Prostate gland (tissue), 2 donors: ENCODE results near the gene RETREG1. TPM values are rescaled to one million over a fixed set of nuclear protein-coding genes. Genes with fewer than 3 reads are reported as not detected.

ENCODE experiments used
- DNase-seq: peaks from one replicate; pipeline ENCODE4 v3.0.0-alpha.2; 2019; ENCODE audit warnings: low spot score
- H3K27ac ChIP-seq, 2 donors: fragments of 200-600 bp; sonication (generic); 2 replicates each; pipeline ENCODE4 v1.5.1; 2017 to 2019
- H3K27me3 ChIP-seq: fragments of 200-600 bp; sonication (generic); replicated peaks from 2 replicates; pipeline ENCODE4 v1.5.1; 2019; ENCODE audit not compliant: insufficient read depth
- H3K36me3 ChIP-seq, 2 donors: fragments of 200-600 bp; sonication (generic); 1 replicate in 1 of 2; 2 replicates in 1 of 2; pipeline versions ENCODE4 v1.5.1 to v1.8.1; 2017 to 2019
- H3K4me1 ChIP-seq: fragments of 200-600 bp; sonication (generic); replicated peaks from 2 replicates; pipeline ENCODE4 v1.5.1; 2019
- H3K4me3 ChIP-seq, 2 donors: fragments of 200-600 bp; sonication (generic); 2 replicates each; pipeline ENCODE4 v1.5.1; 2017 to 2019
- H3K9me3 ChIP-seq: fragments of 200-600 bp; sonication (generic); 2 replicates; pipeline ENCODE4 v1.5.1; 2017
- CTCF ChIP-seq, 4 experiments: fragments of 200-600 bp in 2 of 4; fragments of 450-650 bp in 2 of 4; sonication (generic) in 2 of 4; IDR thresholded peaks; 1 replicate in 3 of 4; 2 replicates in 1 of 4; pipeline ENCODE4 v1.5.1; 2016 to 2019; ENCODE audit warnings: antibody characterized with exemption in 4 of 4, mild to moderate bottlenecking in 2 of 4, moderate library complexity in 2 of 4
- POLR2A ChIP-seq: fragments of 450-650 bp; IDR thresholded peaks from one replicate; pipeline ENCODE4 v1.6.1; 2016; ENCODE audit warnings: antibody characterized with exemption, mild to moderate bottlenecking
- POLR2AphosphoS5 ChIP-seq: sonication (generic); formaldehyde crosslinking; IDR thresholded peaks from one replicate; pipeline ENCODE4 v1.6.1; 2017; ENCODE audit warnings: antibody characterized with exemption
- WGBS: methylation state at CpG from one replicate; pipeline ENCODE4 v1.1.5; 2018; 5-methylcytosine and 5-hydroxymethylcytosine counted together
- intact Hi-C: fragments of 100-400 bp; cut with DNase I; formaldehyde crosslinking; loops from one replicate; pipeline ENCODE4 v1.14.2; 2022
- total RNA-seq, 2 donors: library from RNA; depleted of rRNA; stranded (reverse); fragments of >200 nt; gene quantifications; one replicate each; pipeline ENCODE4 v1.1.0, GENCODE V29; 2016

RETREG1 gene
- total RNA-seq, 2 donors from 2014 or later: 13.5 to 18.4 TPM

DNA sequence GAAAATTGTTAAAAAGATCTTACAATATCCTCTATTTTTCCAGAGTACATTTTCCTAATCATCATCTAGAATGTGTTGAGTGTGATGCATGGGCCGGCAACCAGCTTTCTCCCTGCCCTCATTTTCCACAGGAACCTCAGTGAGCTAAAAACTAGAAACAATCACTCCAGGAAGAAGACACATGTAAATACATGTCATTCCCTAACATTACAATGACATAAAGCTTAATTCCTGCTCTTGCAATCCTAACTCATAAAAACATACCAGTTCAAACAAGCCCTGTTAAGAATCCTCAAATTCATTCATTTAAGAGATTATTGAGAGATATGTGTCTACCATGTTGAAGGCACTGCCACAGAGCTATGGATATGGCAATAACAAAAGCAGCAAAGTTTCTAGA, 132.7 kb downstream of the RETREG1 start:
- Histone ChIP-seq H3K4me3 (no peak overlapping the region), H3K27me3 (no peaks in the 10 kb centered on the region), H3K36me3 (no peaks in the 10 kb centered on the region), H3K9me3 (no peaks in the 10 kb centered on the region), H3K27ac (no peak overlapping the region), H3K4me1 (no peaks in the 10 kb centered on the region)
- intact Hi-C loops: no loop called here
- WGBS: 49% methylated on average over 1 of the region's 1 CpG
- TF ChIP-seq CTCF (IDR thresholded peaks at IDR 0.05) (no peak), POLR2AphosphoS5 (no peak), POLR2A (no peak)
- DNase-seq: no peak

DNA sequence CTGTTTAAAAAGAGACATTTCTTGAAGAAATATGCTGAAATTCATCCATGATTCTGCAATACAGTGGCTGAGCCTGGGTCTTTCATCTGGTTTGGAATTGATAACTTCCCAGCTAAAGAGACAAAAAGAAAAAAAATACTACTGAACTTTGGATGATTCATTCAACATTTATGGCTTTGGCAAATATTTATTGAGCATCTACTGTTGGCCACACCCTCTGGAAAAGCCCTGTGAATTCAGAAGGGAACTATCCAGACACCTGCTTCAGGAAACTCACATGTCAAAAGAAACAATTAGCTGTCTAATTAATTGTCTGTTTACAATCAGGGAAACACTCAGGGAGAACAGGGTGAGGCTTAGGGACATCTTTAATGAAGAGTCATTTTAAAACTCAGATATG, 133.4 kb downstream of the RETREG1 start:
- no peak for DNase-seq
- intact Hi-C loops: no loop called here
- TF ChIP-seq CTCF (IDR thresholded peaks at IDR 0.05) (no peak), POLR2A (no peak), POLR2AphosphoS5 (no peak)

DNA sequence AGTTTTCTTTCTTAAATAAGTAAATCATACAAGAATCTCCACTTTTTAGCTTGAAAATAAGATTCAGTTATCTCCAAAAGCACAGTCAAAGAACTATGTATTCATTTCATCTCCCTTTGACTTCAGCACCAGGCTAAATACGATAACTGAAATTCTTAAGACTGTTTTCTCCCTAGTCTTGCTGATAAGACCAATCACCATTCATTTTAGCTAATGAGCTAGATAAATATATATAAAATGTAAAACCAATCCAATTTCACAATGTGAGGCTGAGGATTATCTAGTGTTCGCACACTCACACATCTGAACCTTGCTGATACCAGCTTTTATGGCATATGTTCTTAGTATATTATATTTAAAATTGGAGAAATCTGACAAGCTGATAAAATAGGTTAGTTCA, 133.9 kb downstream of the RETREG1 start:
- intact Hi-C loops: no loop called here
- TF ChIP-seq POLR2A: no peak
- TF ChIP-seq CTCF (IDR thresholded peaks at IDR 0.05): no peak
- no peak for TF ChIP-seq POLR2AphosphoS5
- no peaks in the 10 kb centered on the region for H3K9me3 ChIP-seq
- no peaks in the 10 kb centered on the region for H3K36me3 ChIP-seq
- H3K27me3 ChIP-seq: no peaks in the 10 kb centered on the region
- 91% methylated on average over 2 of the region's 2 CpGs for WGBS
- no peaks in the 10 kb centered on the region for H3K4me1 ChIP-seq
- no peak overlapping the region for H3K4me3 ChIP-seq
- no peak overlapping the region for H3K27ac ChIP-seq
- DNase-seq: no peak

More for the DNA sequence above, 133.4 kb downstream of the RETREG1 start:
- H3K9me3 ChIP-seq: no peaks in the 10 kb centered on the region
- no peaks in the 10 kb centered on the region for H3K36me3 ChIP-seq
- H3K27me3 ChIP-seq: no peaks in the 10 kb centered on the region
- no peaks in the 10 kb centered on the region for H3K4me1 ChIP-seq
- H3K4me3 ChIP-seq: no peak overlapping the region
- no peak overlapping the region for H3K27ac ChIP-seq

- 83% methylated on average over 6 of the region's 6 CpGs for WGBS
- Histone ChIP-seq H3K4me3 (no peak overlapping the region), H3K9me3 (no peaks in the 10 kb centered on the region), H3K4me1 (no peaks in the 10 kb centered on the region), H3K27me3 (no peaks in the 10 kb centered on the region), H3K27ac (no peak overlapping the region), H3K36me3 (no peaks in the 10 kb centered on the region)
- no peak for DNase-seq
- intact Hi-C loops: no loop called here
- TF ChIP-seq CTCF (IDR thresholded peaks at IDR 0.05): no peak
- no peak for TF ChIP-seq POLR2AphosphoS5
- TF ChIP-seq POLR2A: no peak
Measured at GRCh38 chr5:16480821-16481538, 135.8 kb downstream of the RETREG1 start.

DNA sequence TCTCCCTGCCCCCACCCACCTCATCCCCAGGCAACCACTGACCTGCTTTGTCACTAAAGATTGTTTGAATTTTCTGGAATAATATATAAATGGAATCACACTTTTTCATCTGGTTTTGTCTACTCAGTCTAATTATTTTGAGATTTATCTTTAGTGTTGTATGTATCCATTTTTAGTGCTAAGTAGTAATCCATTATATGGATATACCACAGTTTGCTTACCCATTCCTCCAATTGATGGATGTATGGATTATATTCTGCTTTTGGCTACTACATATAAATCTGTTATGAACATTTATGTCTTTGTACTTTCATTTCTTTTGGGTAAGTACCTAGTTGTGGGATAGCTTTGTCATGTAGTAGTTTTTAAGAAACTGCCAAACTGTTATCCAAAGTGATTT, 136.7 kb downstream of the RETREG1 start:
- Histone ChIP-seq H3K27ac (no peak overlapping the region), H3K4me3 (no peak overlapping the region), H3K9me3 (no peaks in the 10 kb centered on the region), H3K4me1 (no peaks in the 10 kb centered on the region), H3K36me3 (no peaks in the 10 kb centered on the region), H3K27me3 (no peaks in the 10 kb centered on the region)
- no peak for DNase-seq
- intact Hi-C loops: no loop called here
- no peak for TF ChIP-seq CTCF (IDR thresholded peaks at IDR 0.05)
- no peak for TF ChIP-seq POLR2A
